Measurements from ENCODE around the gene EVC2.
A peak's percentile ranks its signal among the peaks of the same experiment; 100 is the strongest.

The EVC2 gene

GRCh38 chr4:5708449-5709206 lies at the start of gene EVC2:
Gene EVC2 (minus strand): TSS chr4:5708559. CDS start chr4:5708513, 46 bp downstream.
- Mint-ChIP-seq H3K4me1 (peaks cover 12 to 21% of the 10 kb centered on the region in 2 donors), H3K9me3 (peaks cover 7 to 14% of the 10 kb centered on the region in 2 donors), H3K27me3 (peaks cover 53 to 71% of the 10 kb centered on the region in 2 donors), H3K27ac (no peak within 1 kb of the TSS), H3K36me3 (no peaks in the 10 kb centered on the region), H3K4me3 (peak within 1 kb of the TSS; percentile 35 to 37)
- ATAC-seq (replicated peaks) (peak; percentile 44 to 47), DNase-seq (no peak)

GRCh38 chr4:5757954-5758353 lies 49.6 kb upstream of the EVC2 start:
- H3K4me3 Mint-ChIP-seq: no peak overlapping the region
- H3K27me3 Mint-ChIP-seq: no peaks in the 10 kb centered on the region
- no peak overlapping the region for H3K27ac Mint-ChIP-seq
- H3K9me3 Mint-ChIP-seq: no peaks in the 10 kb centered on the region
- no peak for DNase-seq
- H3K36me3 Mint-ChIP-seq: no peaks in the 10 kb centered on the region
- H3K4me1 Mint-ChIP-seq: no peaks in the 10 kb centered on the region
- ATAC-seq (replicated peaks): no peak

- no peaks in the 10 kb centered on the region for H3K4me1 Mint-ChIP-seq
- no peak overlapping the region for H3K4me3 Mint-ChIP-seq
- H3K9me3 Mint-ChIP-seq: no peaks in the 10 kb centered on the region
- no peak overlapping the region for H3K27ac Mint-ChIP-seq
- no peaks in the 10 kb centered on the region for H3K27me3 Mint-ChIP-seq
- ATAC-seq (replicated peaks): no peak
- DNase-seq: no peak
- H3K36me3 Mint-ChIP-seq: no peaks in the 10 kb centered on the region
These were observed 49.2 kb upstream of the EVC2 start for GRCh38 chr4:5757536-5757935.

GRCh38 chr4:5757091-5757490 lies 48.7 kb upstream of the EVC2 start:
- Mint-ChIP-seq H3K4me1 (no peaks in the 10 kb centered on the region), H3K27ac (no peak overlapping the region), H3K9me3 (no peaks in the 10 kb centered on the region), H3K4me3 (no peak overlapping the region), H3K27me3 (no peaks in the 10 kb centered on the region), H3K36me3 (no peaks in the 10 kb centered on the region)
- ATAC-seq (replicated peaks) (no peak), DNase-seq (no peak)

GRCh38 chr4:5756271-5756670 lies 47.9 kb upstream of the EVC2 start:
- H3K9me3 Mint-ChIP-seq: no peaks in the 10 kb centered on the region
- no peak for ATAC-seq (replicated peaks)
- no peaks in the 10 kb centered on the region for H3K4me1 Mint-ChIP-seq

GRCh38 chr4:5755679-5756078 lies 47.3 kb upstream of the EVC2 start:
- DNase-seq: no peak
- Mint-ChIP-seq H3K27ac (no peak overlapping the region), H3K36me3 (no peaks in the 10 kb centered on the region), H3K9me3 (no peaks in the 10 kb centered on the region), H3K4me3 (no peak overlapping the region), H3K27me3 (no peaks in the 10 kb centered on the region), H3K4me1 (no peaks in the 10 kb centered on the region)
- no peak for ATAC-seq (replicated peaks)

More at GRCh38 chr4:5756271-5756670, 47.9 kb upstream of the EVC2 start:
- Mint-ChIP-seq H3K36me3 (no peaks in the 10 kb centered on the region), H3K27ac (no peak overlapping the region), H3K27me3 (no peaks in the 10 kb centered on the region), H3K4me3 (no peak overlapping the region)
- no peak for DNase-seq

GRCh38 chr4:5755161-5755560 lies 46.8 kb upstream of the EVC2 start:
- Mint-ChIP-seq H3K36me3 (no peaks in the 10 kb centered on the region), H3K9me3 (no peaks in the 10 kb centered on the region), H3K27me3 (no peaks in the 10 kb centered on the region), H3K4me1 (no peaks in the 10 kb centered on the region), H3K4me3 (no peak overlapping the region), H3K27ac (no peak overlapping the region)
- ATAC-seq (replicated peaks) (no peak), DNase-seq (no peak)

GRCh38 chr4:5754529-5754881 lies 46.1 kb upstream of the EVC2 start:
- H3K4me1 Mint-ChIP-seq: no peaks in the 10 kb centered on the region
- no peaks in the 10 kb centered on the region for H3K36me3 Mint-ChIP-seq
- no peaks in the 10 kb centered on the region for H3K27me3 Mint-ChIP-seq
- ATAC-seq (replicated peaks): no peak
- no peak for DNase-seq
- H3K27ac Mint-ChIP-seq: no peak overlapping the region
- H3K9me3 Mint-ChIP-seq: no peaks in the 10 kb centered on the region
- H3K4me3 Mint-ChIP-seq: no peak overlapping the region

- Mint-ChIP-seq H3K4me1 (no peaks in the 10 kb centered on the region), H3K9me3 (no peaks in the 10 kb centered on the region), H3K27ac (no peak overlapping the region), H3K36me3 (no peaks in the 10 kb centered on the region), H3K4me3 (no peak overlapping the region), H3K27me3 (no peaks in the 10 kb centered on the region)
- DNase-seq: no peak
- no peak for ATAC-seq (replicated peaks)
These were observed 45.6 kb upstream of the EVC2 start for GRCh38 chr4:5753766-5754528.

- no peak overlapping the region for H3K4me3 Mint-ChIP-seq
- no peaks in the 10 kb centered on the region for H3K36me3 Mint-ChIP-seq
- H3K9me3 Mint-ChIP-seq: no peaks in the 10 kb centered on the region
- no peak for DNase-seq
- H3K27me3 Mint-ChIP-seq: no peaks in the 10 kb centered on the region
- H3K4me1 Mint-ChIP-seq: no peaks in the 10 kb centered on the region
- ATAC-seq (replicated peaks): no peak
- H3K27ac Mint-ChIP-seq: no peak overlapping the region
These were observed 45.0 kb upstream of the EVC2 start for GRCh38 chr4:5753366-5753765.

- no peak overlapping the region for H3K4me3 Mint-ChIP-seq
- DNase-seq (no peak), ATAC-seq (replicated peaks) (no peak)
- H3K9me3 Mint-ChIP-seq: no peaks in the 10 kb centered on the region
- no peaks in the 10 kb centered on the region for H3K4me1 Mint-ChIP-seq
- no peak overlapping the region for H3K27ac Mint-ChIP-seq
- H3K27me3 Mint-ChIP-seq: no peaks in the 10 kb centered on the region
- no peaks in the 10 kb centered on the region for H3K36me3 Mint-ChIP-seq
These were observed 44.2 kb upstream of the EVC2 start for GRCh38 chr4:5752376-5753184.

GRCh38 chr4:5751666-5752375 lies 43.5 kb upstream of the EVC2 start:
- no peak for ATAC-seq (replicated peaks)
- Mint-ChIP-seq H3K4me1 (no peaks in the 10 kb centered on the region), H3K4me3 (no peak overlapping the region), H3K36me3 (no peaks in the 10 kb centered on the region), H3K9me3 (peaks cover 0 to under 1% of the 10 kb centered on the region in 2 donors), H3K27ac (no peak overlapping the region), H3K27me3 (peaks cover under 1 to 1% of the 10 kb centered on the region in 2 donors)
- DNase-seq: no peak

- DNase-seq: no peak
- H3K27ac Mint-ChIP-seq: no peak overlapping the region
These were observed 42.7 kb upstream of the EVC2 start for GRCh38 chr4:5750946-5751665.

More at GRCh38 chr4:5750946-5751665, 42.7 kb upstream of the EVC2 start:
- Mint-ChIP-seq H3K27me3 (peaks cover 4 to 6% of the 10 kb centered on the region in 2 donors), H3K9me3 (peaks cover 0 to 3% of the 10 kb centered on the region in 2 donors), H3K4me3 (no peak overlapping the region), H3K36me3 (no peaks in the 10 kb centered on the region), H3K4me1 (no peaks in the 10 kb centered on the region)
- ATAC-seq (replicated peaks): no peak
